ENCODE results near the gene PFKM. TPM values are rescaled to one million over a fixed set of nuclear protein-coding genes. Genes with fewer than 3 reads are reported as not detected.

Gene PFKM
- total RNA-seq: 64.8 and 81.0 TPM in 2 replicates

DNA sequence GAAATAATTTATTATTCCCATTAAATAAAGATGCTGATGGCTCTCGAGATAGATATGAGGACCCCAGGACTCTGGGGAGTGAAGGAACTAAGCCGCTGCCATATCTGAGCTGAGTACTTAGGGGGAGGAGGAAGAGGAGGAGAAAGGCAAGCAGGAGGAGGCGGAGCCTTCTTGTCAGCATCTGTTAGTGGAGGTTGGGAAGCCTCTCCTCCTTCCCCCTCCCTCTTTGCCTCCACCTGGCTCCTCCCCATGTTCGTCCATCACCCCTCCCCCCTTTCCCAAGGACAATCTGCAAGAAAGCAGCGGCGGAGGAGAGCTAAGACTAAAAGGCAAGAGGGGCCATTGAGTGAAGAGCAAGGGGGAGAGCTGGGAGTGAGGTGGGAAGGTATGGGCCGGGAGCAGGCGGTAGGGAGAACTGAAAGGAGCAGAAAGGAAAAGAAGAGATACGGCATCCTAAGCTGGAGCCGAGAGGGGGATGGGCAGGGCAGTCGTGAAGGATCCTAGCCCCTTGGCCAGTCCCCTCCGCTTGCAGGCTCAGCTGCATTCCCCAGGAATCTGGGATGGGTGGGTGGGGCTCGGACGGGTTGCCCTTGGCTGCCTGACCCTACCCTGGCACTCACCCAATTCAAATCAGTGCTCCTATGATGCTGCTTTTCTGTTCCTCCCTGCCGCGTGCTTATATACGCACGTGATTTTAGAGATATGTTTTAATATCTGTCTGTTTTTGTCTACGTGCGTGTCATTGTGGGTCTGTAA is at the start of gene PFKM:
Gene PFKM, plus strand, starts transcription at position 287 of the 756 bp plus-strand sequence. CDS start 3,411 bp downstream, outside the sequence.
- Histone ChIP-seq H3K4me1 (ENCODE audit: insufficient read depth, low read length) (peaks cover 14% of the 10 kb centered on the region), H3K4me2 (ENCODE audit: insufficient read depth, low read length) (peak within 1 kb of the TSS; percentile 91), H2AFZ (ENCODE audit: low read length) (peak within 1 kb of the TSS; percentile 93), H4K20me1 (ENCODE audit: insufficient read depth, low read length) (peaks cover 4% of the 10 kb centered on the region), H3K79me2 (ENCODE audit: insufficient read depth, low read length) (peaks cover 32% of the 10 kb centered on the region), H3K36me3 (ENCODE audit: insufficient read depth, low read length) (peaks cover 14% of the 10 kb centered on the region), H3K9me3 (ENCODE audit: low read depth, low read length) (no peaks in the 10 kb centered on the region), H3K4me3 (ENCODE audit: insufficient read depth, low read length) (peak within 1 kb of the TSS; percentile 88), H3K27me3 (ENCODE audit: insufficient read depth, low read length) (peaks cover 5% of the 10 kb centered on the region), H3K27ac (ENCODE audit: low read depth, low read length) (peak within 1 kb of the TSS; percentile 63)
- DNase-seq (ENCODE audit: insufficient read length, low spot score, missing footprints): peak; percentile 85
- TF ChIP-seq, protein P1, sequence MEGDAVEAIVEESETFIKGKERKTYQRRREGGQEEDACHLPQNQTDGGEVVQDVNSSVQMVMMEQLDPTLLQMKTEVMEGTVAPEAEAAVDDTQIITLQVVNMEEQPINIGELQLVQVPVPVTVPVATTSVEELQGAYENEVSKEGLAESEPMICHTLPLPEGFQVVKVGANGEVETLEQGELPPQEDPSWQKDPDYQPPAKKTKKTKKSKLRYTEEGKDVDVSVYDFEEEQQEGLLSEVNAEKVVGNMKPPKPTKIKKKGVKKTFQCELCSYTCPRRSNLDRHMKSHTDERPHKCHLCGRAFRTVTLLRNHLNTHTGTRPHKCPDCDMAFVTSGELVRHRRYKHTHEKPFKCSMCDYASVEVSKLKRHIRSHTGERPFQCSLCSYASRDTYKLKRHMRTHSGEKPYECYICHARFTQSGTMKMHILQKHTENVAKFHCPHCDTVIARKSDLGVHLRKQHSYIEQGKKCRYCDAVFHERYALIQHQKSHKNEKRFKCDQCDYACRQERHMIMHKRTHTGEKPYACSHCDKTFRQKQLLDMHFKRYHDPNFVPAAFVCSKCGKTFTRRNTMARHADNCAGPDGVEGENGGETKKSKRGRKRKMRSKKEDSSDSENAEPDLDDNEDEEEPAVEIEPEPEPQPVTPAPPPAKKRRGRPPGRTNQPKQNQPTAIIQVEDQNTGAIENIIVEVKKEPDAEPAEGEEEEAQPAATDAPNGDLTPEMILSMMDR (IDR thresholded peaks at IDR 0.05; ENCODE audit: extremely low read depth, low read depth, low read length): no peak

DNA sequence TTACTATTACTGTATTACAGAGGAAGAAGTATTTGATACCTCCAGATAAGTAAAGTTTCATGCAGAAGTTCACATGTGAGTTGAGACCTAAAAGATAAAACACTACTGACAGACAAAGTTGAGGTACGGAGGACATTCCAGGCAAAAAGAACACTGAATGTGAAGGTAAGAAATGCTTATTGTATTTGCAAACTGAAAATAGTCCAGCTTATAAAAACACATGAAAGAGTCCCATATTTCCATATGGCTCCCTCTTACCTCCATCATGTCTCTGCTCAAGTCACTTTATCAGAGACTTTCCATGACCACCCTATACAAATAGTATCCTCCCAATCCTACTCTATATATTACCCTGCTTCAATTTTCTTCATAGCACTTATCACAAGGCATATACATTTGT is 49.1 kb upstream of the PFKM start:
- no peak for DNase-seq (ENCODE audit: insufficient read length, low spot score, missing footprints)
- no peaks in the 10 kb centered on the region for H4K20me1 ChIP-seq (ENCODE audit: insufficient read depth, low read length)
- H2AFZ ChIP-seq (ENCODE audit: low read length): no peak overlapping the region
- no peaks in the 10 kb centered on the region for H3K27me3 ChIP-seq (ENCODE audit: insufficient read depth, low read length)
- no peaks in the 10 kb centered on the region for H3K9me3 ChIP-seq (ENCODE audit: low read depth, low read length)
- H3K36me3 ChIP-seq (ENCODE audit: insufficient read depth, low read length): peaks cover 41% of the 10 kb centered on the region
- no peak overlapping the region for H3K4me3 ChIP-seq (ENCODE audit: insufficient read depth, low read length)
- no peaks in the 10 kb centered on the region for H3K4me1 ChIP-seq (ENCODE audit: insufficient read depth, low read length)
- TF ChIP-seq, protein P1 (IDR thresholded peaks at IDR 0.05; ENCODE audit: extremely low read depth, low read depth, low read length): no peak
- no peaks in the 10 kb centered on the region for H3K79me2 ChIP-seq (ENCODE audit: insufficient read depth, low read length)
- H3K27ac ChIP-seq (ENCODE audit: low read depth, low read length): no peak overlapping the region
- H3K4me2 ChIP-seq (ENCODE audit: insufficient read depth, low read length): no peak overlapping the region

DNA sequence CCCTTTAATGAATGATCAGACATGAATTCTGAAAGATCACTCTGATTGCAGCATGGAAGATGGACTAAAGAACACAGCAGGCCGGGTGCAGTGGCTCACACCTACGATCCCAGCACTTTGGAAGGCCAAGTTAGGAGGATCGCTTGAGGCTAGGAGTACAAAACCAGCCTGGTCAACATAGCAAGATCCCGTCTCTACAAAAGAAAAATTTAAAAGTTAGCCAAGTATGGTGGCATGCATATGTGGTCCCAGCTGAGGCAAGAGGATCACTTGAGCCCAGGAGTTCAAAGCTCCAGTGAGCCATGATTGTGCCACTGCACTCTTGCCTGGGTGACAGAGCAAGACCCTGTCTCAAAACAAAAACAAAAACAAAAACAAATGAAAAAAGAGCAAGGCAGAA is 48.4 kb upstream of the PFKM start:
- H3K27me3 ChIP-seq (ENCODE audit: insufficient read depth, low read length): no peaks in the 10 kb centered on the region
- no peaks in the 10 kb centered on the region for H3K9me3 ChIP-seq (ENCODE audit: low read depth, low read length)
- H3K4me3 ChIP-seq (ENCODE audit: insufficient read depth, low read length): no peak overlapping the region
- TF ChIP-seq, protein P1 (IDR thresholded peaks at IDR 0.05; ENCODE audit: extremely low read depth, low read depth, low read length): no peak
- no peaks in the 10 kb centered on the region for H4K20me1 ChIP-seq (ENCODE audit: insufficient read depth, low read length)
- H3K79me2 ChIP-seq (ENCODE audit: insufficient read depth, low read length): no peaks in the 10 kb centered on the region
- no peak overlapping the region for H3K4me2 ChIP-seq (ENCODE audit: insufficient read depth, low read length)
- H3K4me1 ChIP-seq (ENCODE audit: insufficient read depth, low read length): no peaks in the 10 kb centered on the region
- peaks cover 36% of the 10 kb centered on the region for H3K36me3 ChIP-seq (ENCODE audit: insufficient read depth, low read length)
- H3K27ac ChIP-seq (ENCODE audit: low read depth, low read length): no peak overlapping the region
- DNase-seq (ENCODE audit: insufficient read length, low spot score, missing footprints): no peak
- H2AFZ ChIP-seq (ENCODE audit: low read length): no peak overlapping the region

DNA sequence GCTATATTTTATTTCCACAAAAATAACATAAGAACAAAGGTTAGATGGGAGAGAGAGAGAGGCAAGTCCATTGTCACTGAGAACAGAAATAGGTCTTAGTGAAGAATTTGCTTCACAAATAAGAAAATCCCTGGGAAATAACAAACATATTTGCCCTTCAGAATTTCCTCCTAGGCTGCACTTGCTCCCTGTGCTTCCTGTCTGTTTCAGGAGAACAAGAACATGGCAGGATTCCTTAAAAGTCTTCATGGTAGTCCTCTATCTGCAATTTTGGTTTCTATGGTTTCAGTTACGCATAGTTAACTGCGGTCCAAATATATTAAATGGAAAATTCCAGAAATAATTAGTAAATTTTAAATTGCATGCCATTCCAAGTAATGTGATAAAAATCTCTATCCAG is 47.4 kb upstream of the PFKM start:
- Histone ChIP-seq H3K27me3 (ENCODE audit: insufficient read depth, low read length) (no peaks in the 10 kb centered on the region), H2AFZ (ENCODE audit: low read length) (no peak overlapping the region), H3K27ac (ENCODE audit: low read depth, low read length) (no peak overlapping the region), H4K20me1 (ENCODE audit: insufficient read depth, low read length) (no peaks in the 10 kb centered on the region), H3K4me1 (ENCODE audit: insufficient read depth, low read length) (no peaks in the 10 kb centered on the region), H3K9me3 (ENCODE audit: low read depth, low read length) (no peaks in the 10 kb centered on the region), H3K4me3 (ENCODE audit: insufficient read depth, low read length) (no peak overlapping the region), H3K36me3 (ENCODE audit: insufficient read depth, low read length) (peaks cover 32% of the 10 kb centered on the region), H3K4me2 (ENCODE audit: insufficient read depth, low read length) (no peak overlapping the region), H3K79me2 (ENCODE audit: insufficient read depth, low read length) (no peaks in the 10 kb centered on the region)
- no peak for DNase-seq (ENCODE audit: insufficient read length, low spot score, missing footprints)
- TF ChIP-seq, protein P1 (IDR thresholded peaks at IDR 0.05; ENCODE audit: extremely low read depth, low read depth, low read length): no peak
